Measurements from ENCODE around the gene GABPB2.
A peak's percentile ranks its signal among the peaks of the same experiment; 100 is the strongest.

GABPB2 gene

GRCh38 chr1:151036356-151036755 is 34.2 kb upstream of the GABPB2 start, which contains the start of gene BNIPL:
TSS of gene BNIPL (plus strand) at chr1:151036586. CDS start at chr1:151036726, 140 bp downstream.
- peaks cover 41% of the 10 kb centered on the region for H3K36me3 Mint-ChIP-seq (ENCODE audit: low read depth)
- H3K9me3 Mint-ChIP-seq: no peaks in the 10 kb centered on the region
- H3K27ac Mint-ChIP-seq: no peak within 1 kb of the TSS
- no peak within 1 kb of the TSS for H3K4me3 Mint-ChIP-seq
- no peak for TF ChIP-seq CTCF (IDR thresholded peaks at IDR 0.05; ENCODE audit: unreplicated experiment in 3 of 3)
- H3K27me3 Mint-ChIP-seq (ENCODE audit: low read depth): no peaks in the 10 kb centered on the region
- H3K4me1 Mint-ChIP-seq: no peaks in the 10 kb centered on the region

- Mint-ChIP-seq H3K4me3 (no peak overlapping the region), H3K9me3 (no peaks in the 10 kb centered on the region), H3K27ac (no peak overlapping the region), H3K36me3 (ENCODE audit: low read depth) (peaks cover 37% of the 10 kb centered on the region), H3K4me1 (no peaks in the 10 kb centered on the region), H3K27me3 (ENCODE audit: low read depth) (no peaks in the 10 kb centered on the region)
- TF ChIP-seq CTCF (IDR thresholded peaks at IDR 0.05; ENCODE audit: unreplicated experiment in 3 of 3): no peak
These were observed 33.5 kb upstream of the GABPB2 start for GRCh38 chr1:151037032-151037431.

- Mint-ChIP-seq H3K4me1 (no peaks in the 10 kb centered on the region), H3K9me3 (no peaks in the 10 kb centered on the region), H3K27ac (no peak overlapping the region), H3K36me3 (ENCODE audit: low read depth) (peaks cover 26% of the 10 kb centered on the region), H3K27me3 (ENCODE audit: low read depth) (no peaks in the 10 kb centered on the region), H3K4me3 (no peak overlapping the region)
- no peak for TF ChIP-seq CTCF (IDR thresholded peaks at IDR 0.05; ENCODE audit: unreplicated experiment in 3 of 3)
These were observed 31.0 kb upstream of the GABPB2 start for GRCh38 chr1:151039521-151039920.

GRCh38 chr1:151043163-151043562 is 27.4 kb upstream of the GABPB2 start:
- Mint-ChIP-seq H3K9me3 (no peaks in the 10 kb centered on the region), H3K27me3 (ENCODE audit: low read depth) (no peaks in the 10 kb centered on the region), H3K36me3 (ENCODE audit: low read depth) (no peaks in the 10 kb centered on the region), H3K4me1 (peaks cover 18% of the 10 kb centered on the region), H3K4me3 (no peak overlapping the region), H3K27ac (no peak overlapping the region)
- TF ChIP-seq CTCF (IDR thresholded peaks at IDR 0.05; ENCODE audit: unreplicated experiment in 3 of 3): no peak

- Mint-ChIP-seq H3K4me1 (peaks cover 35% of the 10 kb centered on the region), H3K27ac (peak within 1 kb of the TSS; percentile 90 to 99 (median 95)), H3K27me3 (ENCODE audit: low read depth) (no peaks in the 10 kb centered on the region), H3K4me3 (peak within 1 kb of the TSS; percentile 98 to 99 (median 99)), H3K9me3 (no peaks in the 10 kb centered on the region), H3K36me3 (ENCODE audit: low read depth) (peaks cover 15% of the 10 kb centered on the region)
- TF ChIP-seq CTCF (IDR thresholded peaks at IDR 0.05; ENCODE audit: unreplicated experiment in 3 of 3): no peak
These were observed 23.0 kb upstream of the GABPB2 start, which contains the start of gene C1orf56 for GRCh38 chr1:151047591-151047924. TSS of gene C1orf56 (plus strand) at chr1:151047751. CDS start at chr1:151047848, 97 bp downstream.

GRCh38 chr1:151047925-151048644 is 22.5 kb upstream of the GABPB2 start:
- Mint-ChIP-seq H3K9me3 (no peaks in the 10 kb centered on the region), H3K4me1 (peaks cover 35% of the 10 kb centered on the region), H3K27ac (peak overlapping the region; percentile 90 to 99 (median 95)), H3K36me3 (ENCODE audit: low read depth) (peaks cover 20% of the 10 kb centered on the region), H3K4me3 (peak overlapping the region; percentile 98 to 99 (median 99)), H3K27me3 (ENCODE audit: low read depth) (no peaks in the 10 kb centered on the region)
- peak in 2 of 3 experiments; percentile 45 to 50 for TF ChIP-seq CTCF (IDR thresholded peaks at IDR 0.05; ENCODE audit: unreplicated experiment in 3 of 3)

Measured in nephron (organoid).